GM12801 (cell line): Measurements from ENCODE around the gene C8G.

Experiments used
- CTCF ChIP-seq: IDR thresholded peaks from one replicate; pipeline ENCODE4 v1.5.1; 2011; ENCODE audit warnings: control low read depth; ENCODE audit not compliant: insufficient read length; ENCODE audit errors: extremely low read depth

C8G gene

DNA sequence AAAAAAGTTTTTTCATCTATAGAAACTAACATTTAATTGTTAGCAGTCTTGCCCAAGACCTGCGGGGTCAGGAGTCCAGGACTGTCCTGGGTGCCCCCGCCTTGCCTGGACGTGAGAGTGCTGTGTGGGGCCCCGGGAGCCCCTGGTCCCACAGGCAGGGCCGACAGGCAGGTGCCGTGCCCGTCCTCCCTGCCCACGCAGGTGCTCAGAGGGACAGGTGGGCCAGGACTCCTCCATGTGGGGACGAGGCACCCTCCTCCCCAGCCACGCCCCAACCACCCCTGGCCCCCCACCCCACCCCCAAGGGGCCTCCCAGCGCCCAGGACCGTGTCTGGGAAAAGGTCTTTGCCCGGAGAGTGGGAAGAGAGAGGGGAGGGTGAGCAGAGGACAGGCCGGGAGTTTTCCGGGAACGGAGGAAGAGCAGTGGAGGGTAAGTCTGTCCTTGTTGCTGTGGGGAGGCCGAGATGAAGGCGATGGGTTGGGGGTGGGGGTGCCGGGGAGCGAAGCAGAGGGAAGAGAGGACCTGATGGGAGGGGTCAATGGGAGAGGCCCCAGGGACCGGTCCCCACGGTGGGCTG is 4.3 kb downstream of the C8G start:
- no peak for TF ChIP-seq CTCF

- TF ChIP-seq CTCF: no peak
These were observed 5.0 kb downstream of the C8G start for GRCh38 chr9:136949817-136950655.

DNA sequence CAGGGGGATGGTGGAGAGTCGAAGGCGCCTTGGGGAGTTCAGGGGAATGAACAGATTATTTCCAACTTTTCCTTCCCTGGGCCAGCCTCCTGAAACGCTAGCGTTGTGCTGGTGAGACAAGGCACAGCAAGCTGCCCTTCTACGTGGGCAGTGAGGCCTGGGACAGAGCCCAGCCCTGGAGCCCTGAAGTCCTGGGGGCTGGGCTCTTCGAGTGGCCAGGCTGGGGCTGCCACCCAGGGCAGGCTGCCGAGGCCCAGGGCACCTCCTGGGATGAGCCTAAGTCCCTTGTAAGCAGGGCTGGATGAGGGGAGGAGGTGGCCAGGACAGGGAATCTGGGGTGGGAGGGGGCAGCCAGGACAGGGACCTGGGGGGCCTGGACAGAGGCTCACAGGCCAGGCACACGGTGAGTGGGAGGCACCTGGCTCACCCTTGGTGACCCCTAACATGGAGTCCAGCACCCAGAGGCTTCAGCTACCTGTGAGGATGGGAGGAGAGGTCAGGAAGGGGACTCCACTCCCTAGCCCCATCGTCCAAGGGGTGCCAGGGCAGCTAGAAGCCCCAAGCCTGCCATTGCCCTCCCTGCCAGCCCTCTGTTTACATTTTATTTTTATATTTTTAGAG is 5.7 kb downstream of the C8G start:
- TF ChIP-seq CTCF: no peak

DNA sequence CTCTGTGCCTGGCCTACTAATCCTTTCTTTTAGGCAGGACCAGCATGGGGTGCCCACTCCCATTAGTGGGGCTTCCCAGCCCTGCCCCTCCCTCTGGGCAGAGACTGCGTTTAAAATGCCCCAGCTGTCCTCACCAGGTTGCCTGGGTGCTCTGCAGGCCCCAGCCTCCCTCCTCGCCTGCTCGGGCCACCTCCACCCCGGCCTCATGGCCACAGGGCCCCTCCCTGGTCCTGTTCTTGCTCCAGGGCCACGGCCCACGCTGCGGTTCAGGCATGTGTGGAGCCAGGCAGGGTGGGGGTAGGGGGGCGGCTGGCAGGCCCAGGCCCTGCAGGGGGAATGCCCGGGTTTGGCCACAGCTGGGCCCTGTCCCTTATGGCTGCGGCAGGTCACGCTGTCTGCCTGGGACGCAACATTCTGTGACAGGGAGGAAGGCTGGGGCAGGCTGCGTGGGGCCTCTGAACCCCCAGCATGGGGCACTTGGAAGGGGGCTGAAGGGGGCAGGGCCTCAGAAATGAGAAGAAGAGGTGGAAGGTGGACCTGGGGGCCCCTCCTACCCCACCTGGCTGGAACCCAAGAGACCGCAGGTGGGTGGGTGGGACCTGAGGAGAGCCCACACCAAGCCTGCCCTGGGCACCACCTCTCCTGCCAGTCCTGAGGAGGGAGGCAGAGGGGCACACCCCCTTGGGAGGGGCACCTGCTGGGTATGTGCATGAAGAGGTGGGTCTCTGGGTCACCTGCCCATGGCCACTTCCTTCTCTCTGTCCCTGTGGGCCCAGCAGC is 6.7 kb downstream of the C8G start, which contains the start of gene LCN12:
Gene LCN12 (plus strand): TSS at position 733 of the 780 bp plus-strand sequence. CDS start 55 bp downstream, outside the sequence.
- no peak for TF ChIP-seq CTCF

- no peak for TF ChIP-seq CTCF
These were observed 7.3 kb downstream of the C8G start for GRCh38 chr9:136952321-136952850.

GRCh38 chr9:136952876-136953770 is 8.1 kb downstream of the C8G start:
- no peak for TF ChIP-seq CTCF
